Right lobe of liver (tissue), 6 donors: ENCODE results near the gene NDC1. TPM values are rescaled to one million over a fixed set of nuclear protein-coding genes. Genes with fewer than 3 reads are reported as not detected.

ENCODE experiments used
- ATAC-seq, 4 donors: fragments of 200-7000 bp; cut with Tn5 transposase; one replicate each; pipeline ENCODE4 v1.9.1; 2020; ENCODE audit warnings: mild to moderate bottlenecking in 4 of 4, moderate library complexity in 4 of 4
- DNase-seq, 3 donors: peaks; one replicate each; pipeline ENCODE4 v3.0.0-alpha.2; 2020
- H3K27ac ChIP-seq, 3 donors: fragments of 200-600 bp; one replicate each; pipeline ENCODE4 v1.8.0; 2022
- H3K27me3 ChIP-seq, 2 donors: fragments of 200-600 bp; one replicate each; pipeline ENCODE4 v1.8.0; 2022
- H3K36me3 ChIP-seq, 4 donors: fragments of 200-600 bp; sonication (generic) in 1 of 4; one replicate each; pipeline versions ENCODE4 v1.5.1 to v1.8.0; 2017 to 2022; ENCODE audit warnings: control low read depth in 1 of 4
- H3K4me1 ChIP-seq, 4 donors: fragments of 200-600 bp; sonication (generic) in 1 of 4; one replicate each; pipeline versions ENCODE4 v1.5.1 to v1.8.0; 2017 to 2022; ENCODE audit warnings: control low read depth in 1 of 4
- H3K4me3 ChIP-seq, 3 donors: fragments of 200-600 bp; one replicate each; pipeline ENCODE4 v1.8.0; 2022
- H3K9me3 ChIP-seq, 4 donors: fragments of 200-600 bp; sonication (generic) in 1 of 4; one replicate each; pipeline versions ENCODE4 v1.5.1 to v1.8.0; 2017 to 2022; ENCODE audit warnings: control low read depth in 1 of 4
- CTCF ChIP-seq, 4 donors: fragments of 200-600 bp in 3 of 4; fragments of 450-650 bp in 1 of 4; IDR thresholded peaks; one replicate each; pipeline versions ENCODE4 v1.5.1 to v1.8.0; 2016 to 2022; ENCODE audit warnings: antibody characterized with exemption in 4 of 4, mild to moderate bottlenecking in 2 of 4
- POLR2A ChIP-seq: fragments of 450-650 bp; IDR thresholded peaks from one replicate; pipeline ENCODE4 v1.6.1; 2017; ENCODE audit warnings: antibody characterized with exemption, mild to moderate bottlenecking
- WGBS: methylation state at CpG from one replicate; pipeline ENCODE4 v1.1.6; 2018; ENCODE audit warnings: low coverage, low lambda C conversion rate; ENCODE audit not compliant: insufficient coverage; ENCODE audit errors: missing lambda C conversion rate; 5-methylcytosine and 5-hydroxymethylcytosine counted together
- intact Hi-C, 2 donors: fragments of 100-400 bp; cut with DNase I; formaldehyde crosslinking; loops; one replicate each; pipeline versions ENCODE4 v1.11.2 to v1.14.1; 2022
- total RNA-seq, 6 experiments: library from RNA; depleted of rRNA in 2 of 6; stranded (reverse); fragments of >200 nt in 2 of 6; fragmentation: NEBNext Ultra II Directional in 3 of 6; extraction: Animal tissue kit (Norgen Biotek cat#: 25700) in 3 of 6; gene quantifications; one replicate each; pipeline versions ENCODE4 v1.1.0 to v1.2.4, GENCODE V29; 2016 to 2023
- donor health status: DM: no; HTN: yes; CAD: no.
- donor health status: DM: no; HTN: no; CAD: no.
- donor health status: DM: no; HTN: no; CAD: no.
- donor health status: DM: no; HTN: yes; CAD: no.
- donor health status: DM: no; HTN: yes; CAD: no.

NDC1 gene
- total RNA-seq, 6 experiments from 2014 or later, result 4.3 to 10.9 (median 5.7) TPM

GRCh38 chr1:53800621-53801020 is 37.5 kb downstream of the NDC1 start:
- WGBS, result 100% methylated on average over 1 of the region's 1 CpG
- Histone ChIP-seq H3K27ac (no peak overlapping the region), H3K9me3 (peaks cover 0 to 2% (median 0%) of the 10 kb centered on the region in 4 donors), H3K4me1 (no peaks in the 10 kb centered on the region), H3K36me3 (peaks cover 0 to 7% (median 3%) of the 10 kb centered on the region in 4 donors), H3K27me3 (no peaks in the 10 kb centered on the region), H3K4me3 (no peak overlapping the region)
- intact Hi-C loops, result no loop called here
- DNase-seq (no peak), ATAC-seq (no peak)
- no peak for TF ChIP-seq POLR2A
- no peak for TF ChIP-seq CTCF (IDR thresholded peaks at IDR 0.05)

- H3K27me3 ChIP-seq, result no peaks in the 10 kb centered on the region
- DNase-seq (no peak), ATAC-seq (no peak)
- H3K36me3 ChIP-seq, result peaks cover 0 to 7% (median under 1%) of the 10 kb centered on the region in 4 donors
- H3K9me3 ChIP-seq, result peaks cover 0 to 2% (median 0%) of the 10 kb centered on the region in 4 donors
- TF ChIP-seq POLR2A (no peak), CTCF (IDR thresholded peaks at IDR 0.05) (no peak)
- H3K4me1 ChIP-seq, result no peaks in the 10 kb centered on the region
- H3K27ac ChIP-seq, result no peak overlapping the region
- no peak overlapping the region for H3K4me3 ChIP-seq
- intact Hi-C loops, result no loop called here
- 89% methylated on average over 1 of the region's 1 CpG for WGBS
Observed at GRCh38 chr1:53799141-53799540, 39.0 kb downstream of the NDC1 start.

- peaks cover 0 to 7% (median 0%) of the 10 kb centered on the region in 4 donors for H3K36me3 ChIP-seq
- no peaks in the 10 kb centered on the region for H3K9me3 ChIP-seq
- H3K4me1 ChIP-seq, result no peaks in the 10 kb centered on the region
- intact Hi-C loops, result no loop called here
- no peak overlapping the region for H3K27ac ChIP-seq
- H3K27me3 ChIP-seq, result no peaks in the 10 kb centered on the region
- no peak for DNase-seq
- no peak for TF ChIP-seq CTCF (IDR thresholded peaks at IDR 0.05)
- TF ChIP-seq POLR2A, result no peak
- WGBS, result 87% methylated on average over 4 of the region's 4 CpGs
- no peak for ATAC-seq
- no peak overlapping the region for H3K4me3 ChIP-seq
Observed at GRCh38 chr1:53792806-53793205, 45.3 kb downstream of the NDC1 start.

- ATAC-seq, result no peak
- no peaks in the 10 kb centered on the region for H3K9me3 ChIP-seq
- no peak for DNase-seq
- no peak overlapping the region for H3K4me3 ChIP-seq
- H3K27ac ChIP-seq, result no peak overlapping the region
- H3K4me1 ChIP-seq, result no peaks in the 10 kb centered on the region
- no peak for TF ChIP-seq POLR2A
- no peak for TF ChIP-seq CTCF (IDR thresholded peaks at IDR 0.05)
- H3K27me3 ChIP-seq, result no peaks in the 10 kb centered on the region
- intact Hi-C loops, result no loop called here
- peaks cover 0 to 5% (median 0%) of the 10 kb centered on the region in 4 donors for H3K36me3 ChIP-seq
- 96% methylated on average over 3 of the region's 3 CpGs for WGBS
Observed at GRCh38 chr1:53787655-53788054, 50.4 kb downstream of the NDC1 start.

- Histone ChIP-seq H3K27me3 (no peaks in the 10 kb centered on the region), H3K27ac (no peak overlapping the region), H3K36me3 (peaks cover 0 to 5% (median 0%) of the 10 kb centered on the region in 4 donors), H3K4me3 (no peak overlapping the region), H3K4me1 (no peaks in the 10 kb centered on the region), H3K9me3 (no peaks in the 10 kb centered on the region)
- no peak for TF ChIP-seq POLR2A
- TF ChIP-seq CTCF (IDR thresholded peaks at IDR 0.05), result no peak
- intact Hi-C loops, result no loop called here
- no peak for DNase-seq
- ATAC-seq, result no peak
- 71% methylated on average over 1 of the region's 1 CpG for WGBS
Observed at GRCh38 chr1:53783056-53783455, 55.0 kb downstream of the NDC1 start.
